Activated CD4-positive, alpha-beta T cell treated with anti-CD3 and anti-CD28 coated beads for 48 hours (primary cell): ENCODE measurements around the gene KIR2DL1.
"Not testable (repeated sequence)": the region's sequence is repeated elsewhere in the genome, so short reads cannot be mapped to it uniquely, and the experiment has no call there.

Source experiments
- DNase-seq: peaks from one replicate; pipeline ENCODE4 v3.0.0-alpha.2; 2020

The KIR2DL1 gene

DNA sequence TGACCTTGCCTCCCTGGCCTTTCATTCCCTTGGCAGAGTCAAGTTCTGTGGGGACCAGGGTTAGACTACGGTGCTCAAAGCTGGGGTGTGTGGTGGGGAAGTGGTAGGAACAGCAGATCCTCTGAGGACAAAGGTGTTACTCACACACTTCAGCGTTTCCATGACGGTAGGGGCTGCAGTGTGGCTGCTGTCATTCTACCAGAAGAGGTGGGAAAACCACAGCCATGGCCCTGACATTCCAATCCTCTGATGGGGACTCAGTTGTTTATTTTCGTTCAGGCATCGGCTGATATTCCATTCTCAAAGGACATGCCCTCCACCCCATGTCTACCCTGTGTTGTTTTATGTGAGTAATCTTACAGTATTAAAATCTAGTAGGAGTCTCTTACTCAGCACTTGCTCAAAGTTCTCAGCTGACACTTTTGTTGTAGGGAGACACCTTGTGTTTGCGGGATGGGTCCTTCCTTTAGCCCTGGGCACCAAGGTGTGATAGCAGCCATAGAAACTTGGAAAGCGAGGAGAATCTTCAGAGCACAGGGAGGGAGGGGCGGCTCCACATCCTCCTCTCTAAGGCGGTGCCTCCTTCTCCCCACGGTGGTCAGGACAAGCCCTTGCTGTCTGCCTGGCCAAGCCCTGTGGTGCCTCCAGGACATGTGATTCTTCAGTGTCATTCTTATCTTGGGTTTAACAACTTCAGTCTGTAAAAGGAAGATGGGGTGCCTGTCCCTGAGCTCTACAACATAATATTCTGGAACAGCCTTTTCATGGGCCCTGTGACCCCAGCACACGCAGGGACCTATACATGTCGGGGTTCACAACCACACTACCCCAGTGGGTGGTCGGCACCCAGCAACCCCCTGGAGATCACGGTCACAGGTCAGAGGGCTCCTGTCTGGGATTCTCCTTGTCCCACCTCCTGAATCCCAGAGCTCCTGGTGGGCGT lies 1.7 kb downstream of the KIR2DL1 start:
- DNase-seq = not testable (repeated sequence)

DNA sequence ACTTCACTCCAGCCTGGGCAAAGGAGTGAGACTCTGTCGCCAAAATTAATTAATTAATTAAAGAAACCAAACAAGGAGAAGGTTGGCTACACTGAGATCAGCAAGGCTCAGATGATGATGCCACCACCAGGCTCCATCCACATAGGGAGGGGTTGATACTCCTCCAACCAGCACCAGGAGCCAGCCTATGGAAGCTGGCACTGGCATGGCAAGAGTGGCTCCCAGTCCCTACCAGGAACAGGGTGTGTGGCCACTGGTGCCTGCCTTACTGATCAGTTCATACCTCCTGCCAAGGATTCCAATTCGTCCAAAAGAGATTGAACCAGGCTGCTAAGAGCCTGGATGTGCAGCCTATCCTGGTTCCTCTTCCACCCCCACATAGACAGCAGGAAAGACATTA lies 3.1 kb downstream of the KIR2DL1 start:
- not testable (repeated sequence) for DNase-seq

DNA sequence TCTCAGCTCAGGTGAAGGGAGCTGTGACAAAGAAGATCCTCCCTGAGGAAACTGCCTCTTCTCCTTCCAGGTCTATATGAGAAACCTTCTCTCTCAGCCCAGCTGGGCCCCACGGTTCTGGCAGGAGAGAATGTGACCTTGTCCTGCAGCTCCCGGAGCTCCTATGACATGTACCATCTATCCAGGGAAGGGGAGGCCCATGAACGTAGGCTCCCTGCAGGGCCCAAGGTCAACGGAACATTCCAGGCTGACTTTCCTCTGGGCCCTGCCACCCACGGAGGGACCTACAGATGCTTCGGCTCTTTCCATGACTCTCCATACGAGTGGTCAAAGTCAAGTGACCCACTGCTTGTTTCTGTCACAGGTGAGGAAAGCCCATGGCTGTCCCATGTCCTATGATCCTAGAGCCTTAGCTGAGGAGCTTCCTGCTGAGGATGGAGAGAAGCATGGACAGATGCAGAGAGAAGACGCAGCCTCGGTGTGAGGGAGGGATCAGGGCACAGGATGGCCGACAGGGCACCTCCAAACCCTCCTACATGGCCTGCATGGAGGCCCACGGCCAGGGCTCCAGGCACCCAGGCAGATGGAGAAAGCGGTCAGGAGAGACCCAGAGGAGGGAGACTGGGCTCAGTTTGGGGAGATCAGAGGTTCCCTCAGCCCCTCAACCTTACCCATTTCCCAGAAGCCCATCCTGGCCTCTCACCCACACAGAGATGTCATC lies 5.7 kb downstream of the KIR2DL1 start:
- not testable (repeated sequence) for DNase-seq

DNA sequence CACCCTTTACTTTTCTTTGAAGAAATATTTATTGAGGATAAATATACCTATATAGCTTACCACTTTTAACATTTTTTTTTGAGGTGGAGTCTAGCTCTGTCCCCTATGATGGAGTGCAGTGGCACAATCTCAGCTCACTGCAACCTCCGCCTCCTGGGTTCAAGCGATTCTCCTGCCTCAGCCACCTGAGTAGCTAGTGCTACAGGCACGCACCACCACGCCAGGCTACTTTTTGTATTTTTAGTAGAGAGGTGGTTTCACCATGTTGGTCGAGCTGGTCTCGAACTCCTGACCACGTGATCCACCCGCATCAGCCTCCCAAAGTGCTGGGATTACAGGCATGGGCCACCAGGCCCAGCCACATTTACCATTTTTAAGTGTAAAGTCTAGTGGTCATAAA lies 6.2 kb downstream of the KIR2DL1 start:
- not testable (repeated sequence) for DNase-seq

DNA sequence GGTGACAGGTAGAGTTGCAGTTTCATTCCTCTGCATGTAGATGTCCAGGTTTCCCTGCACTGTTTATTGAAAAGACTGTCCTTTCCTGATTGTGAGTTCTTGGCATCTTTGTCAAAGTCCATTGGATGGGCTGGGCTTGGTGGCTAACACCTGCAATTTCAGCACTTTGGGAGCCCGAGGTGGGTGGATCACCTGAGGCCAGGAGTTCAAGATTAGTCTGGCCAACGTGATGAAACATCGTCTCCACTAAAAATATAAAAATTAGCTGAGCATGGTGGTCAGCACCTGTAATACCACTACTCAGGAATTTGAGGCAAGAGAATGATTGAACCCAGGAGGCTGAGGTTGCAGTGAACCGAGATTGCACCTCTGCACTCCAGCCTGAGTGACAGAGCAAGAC lies 8.3 kb downstream of the KIR2DL1 start:
- not testable (repeated sequence) for DNase-seq

- not testable (repeated sequence) for DNase-seq
These were observed 9.3 kb downstream of the KIR2DL1 start for GRCh38 chr19:54778896-54779295.

GRCh38 chr19:54782916-54783315 lies 13.3 kb downstream of the KIR2DL1 start:
- not testable (repeated sequence) for DNase-seq

DNA sequence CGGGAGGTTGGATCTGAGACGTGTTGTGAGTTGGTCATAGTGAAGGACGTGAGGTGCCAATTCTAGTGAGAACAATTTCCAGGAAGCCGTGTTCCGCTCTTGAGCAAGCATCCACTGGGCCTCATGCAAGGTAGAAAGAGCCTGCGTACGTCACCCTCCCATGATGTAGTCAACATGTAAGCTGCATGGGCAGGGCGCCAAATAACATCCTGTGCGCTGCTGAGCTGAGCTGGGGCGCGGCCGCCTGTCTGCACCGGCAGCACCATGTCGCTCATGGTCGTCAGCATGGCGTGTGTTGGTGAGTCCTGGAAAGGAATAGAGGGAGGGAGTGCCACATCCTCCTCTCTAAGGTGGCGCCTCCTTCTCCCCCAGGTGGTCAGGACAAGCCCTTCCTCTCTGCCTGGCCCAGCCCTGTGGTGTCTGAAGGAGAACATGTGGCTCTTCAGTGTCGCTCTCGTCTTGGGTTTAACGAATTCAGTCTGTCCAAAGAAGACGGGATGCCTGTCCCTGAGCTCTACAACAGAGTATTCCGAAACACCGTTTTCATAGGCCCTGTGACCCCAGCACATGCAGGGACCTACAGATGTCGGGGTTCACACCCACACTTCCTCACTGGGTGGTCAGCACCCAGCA lies 16.6 kb downstream of the KIR2DL1 start:
- not testable (repeated sequence) for DNase-seq

GRCh38 chr19:54788154-54788553 lies 18.6 kb downstream of the KIR2DL1 start:
- DNase-seq = not testable (repeated sequence)

DNA sequence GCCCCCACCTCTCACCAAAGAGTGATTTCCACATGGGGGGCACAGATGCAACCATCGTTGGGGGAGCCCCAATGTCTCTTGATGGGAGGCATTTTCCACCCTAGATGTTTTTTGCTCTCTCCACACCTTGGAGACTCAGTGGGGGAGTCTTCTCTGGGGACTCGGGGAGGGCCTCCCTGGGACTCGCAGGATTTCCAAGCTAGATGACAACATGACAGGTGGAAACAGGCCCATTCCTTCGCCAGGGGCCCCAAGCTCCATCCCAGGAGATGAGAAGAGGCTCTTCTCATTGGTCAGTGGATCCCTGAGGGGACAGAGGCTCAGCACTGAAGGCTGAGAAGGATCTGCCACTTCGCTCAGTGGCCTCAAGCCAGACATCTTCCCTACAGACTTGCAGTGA lies 21.1 kb downstream of the KIR2DL1 start:
- DNase-seq = no peak

DNA sequence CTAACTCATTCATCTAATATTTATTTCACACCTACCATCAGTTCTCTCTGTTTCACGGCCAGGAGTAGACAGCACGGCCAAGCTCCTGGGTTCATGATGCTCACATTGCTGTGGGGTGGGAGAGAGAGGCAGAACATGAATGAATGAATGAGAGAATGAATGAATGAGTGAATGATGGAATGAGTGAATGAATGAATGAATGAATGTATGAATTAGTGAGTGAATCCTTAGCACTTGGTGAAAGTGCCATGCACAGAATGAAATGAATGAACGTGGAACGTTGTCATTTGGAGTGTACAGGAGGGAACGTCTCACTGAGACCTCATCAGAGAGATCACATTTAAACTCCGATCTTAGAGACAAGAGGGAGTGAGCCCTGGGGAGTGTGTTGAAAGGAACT lies 21.9 kb downstream of the KIR2DL1 start:
- DNase-seq = no peak

DNA sequence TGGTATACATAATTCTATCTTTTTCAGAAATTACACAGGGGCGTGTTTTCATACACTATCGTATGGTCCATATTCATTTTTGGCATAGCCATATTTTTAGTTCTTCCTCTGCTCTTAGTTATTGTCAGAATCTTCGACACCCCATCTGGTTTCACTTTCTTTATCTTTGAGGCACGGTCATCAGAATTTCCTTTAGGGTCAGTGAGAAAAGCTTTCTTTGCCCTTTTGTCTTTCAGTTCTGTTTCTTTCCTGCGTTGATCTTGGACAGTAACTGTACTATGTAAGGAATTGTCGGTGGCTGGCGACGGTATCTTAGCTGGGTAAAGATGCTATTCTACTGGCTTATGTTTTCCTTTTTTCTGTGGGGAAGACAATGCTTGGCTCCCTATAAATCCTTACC lies 23.2 kb downstream of the KIR2DL1 start:
- no peak for DNase-seq

- no peak for DNase-seq
These were observed 26.2 kb downstream of the KIR2DL1 start for GRCh38 chr19:54795758-54796157.

- DNase-seq = no peak
These were observed 33.8 kb downstream of the KIR2DL1 start, which contains the start of gene KIR2DL4 for GRCh38 chr19:54803410-54803809. TSS of gene KIR2DL4 (plus strand) at chr19:54803610. CDS start at chr19:54803652, 42 bp downstream.

DNA sequence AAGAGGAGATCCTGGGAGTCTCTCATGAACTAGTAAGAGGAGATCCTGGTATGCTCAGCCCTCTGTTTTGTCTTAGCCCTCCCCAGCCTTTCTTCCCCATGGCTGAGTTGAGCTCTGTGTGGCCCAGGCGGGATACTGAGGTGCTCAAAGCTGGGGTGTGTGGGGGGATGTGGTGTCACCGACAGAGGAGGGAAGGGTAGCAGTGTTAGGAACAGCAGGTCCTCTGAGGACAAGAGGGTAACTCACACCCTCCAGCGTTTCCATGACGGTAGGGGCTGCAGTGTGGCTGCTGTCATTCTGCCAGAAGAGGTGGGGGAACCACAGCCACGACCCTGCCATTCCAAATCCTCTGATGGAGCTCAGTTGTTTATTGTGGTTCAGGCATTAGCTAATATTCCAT lies 34.5 kb downstream of the KIR2DL1 start:
- no peak for DNase-seq

DNA sequence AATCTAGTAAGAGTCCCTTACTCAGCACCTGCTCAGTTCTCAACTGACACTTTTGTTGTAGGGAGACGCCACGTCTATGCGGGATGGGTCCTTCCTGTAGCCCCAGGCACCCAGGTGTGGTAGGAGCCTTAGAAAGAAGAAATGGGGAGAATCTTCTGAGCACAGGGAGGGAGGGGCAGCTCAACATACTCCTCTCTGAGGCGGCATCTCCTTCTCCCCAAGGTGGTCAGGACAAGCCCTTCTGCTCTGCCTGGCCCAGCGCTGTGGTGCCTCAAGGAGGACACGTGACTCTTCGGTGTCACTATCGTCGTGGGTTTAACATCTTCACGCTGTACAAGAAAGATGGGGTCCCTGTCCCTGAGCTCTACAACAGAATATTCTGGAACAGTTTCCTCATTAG lies 35.0 kb downstream of the KIR2DL1 start:
- no peak for DNase-seq

- DNase-seq = no peak
These were observed 36.3 kb downstream of the KIR2DL1 start for GRCh38 chr19:54805665-54806515.

DNA sequence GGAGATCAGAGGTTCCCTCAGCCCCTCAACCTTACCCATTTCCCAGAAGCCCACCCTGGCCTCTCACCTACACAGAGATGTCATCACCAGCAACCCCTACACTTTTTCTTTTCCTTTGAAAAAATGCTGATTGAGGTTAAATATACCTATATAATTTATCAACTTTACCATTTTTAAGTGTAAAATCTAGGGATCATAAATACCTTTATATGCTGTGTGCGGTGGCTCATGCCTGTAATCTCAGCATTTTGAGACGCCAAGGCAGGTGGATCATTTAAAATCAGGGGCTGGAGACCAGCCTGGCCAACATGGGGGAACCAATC lies 36.9 kb downstream of the KIR2DL1 start:
- no peak for DNase-seq

GRCh38 chr19:54814571-54814970 lies 45.0 kb downstream of the KIR2DL1 start:
- not testable (repeated sequence) for DNase-seq

GRCh38 chr19:54816251-54816650 lies 46.7 kb downstream of the KIR2DL1 start, which contains the start of gene KIR3DL1:
TSS of gene KIR3DL1 (plus strand) at chr19:54816468.
- DNase-seq = not testable (repeated sequence)

DNA sequence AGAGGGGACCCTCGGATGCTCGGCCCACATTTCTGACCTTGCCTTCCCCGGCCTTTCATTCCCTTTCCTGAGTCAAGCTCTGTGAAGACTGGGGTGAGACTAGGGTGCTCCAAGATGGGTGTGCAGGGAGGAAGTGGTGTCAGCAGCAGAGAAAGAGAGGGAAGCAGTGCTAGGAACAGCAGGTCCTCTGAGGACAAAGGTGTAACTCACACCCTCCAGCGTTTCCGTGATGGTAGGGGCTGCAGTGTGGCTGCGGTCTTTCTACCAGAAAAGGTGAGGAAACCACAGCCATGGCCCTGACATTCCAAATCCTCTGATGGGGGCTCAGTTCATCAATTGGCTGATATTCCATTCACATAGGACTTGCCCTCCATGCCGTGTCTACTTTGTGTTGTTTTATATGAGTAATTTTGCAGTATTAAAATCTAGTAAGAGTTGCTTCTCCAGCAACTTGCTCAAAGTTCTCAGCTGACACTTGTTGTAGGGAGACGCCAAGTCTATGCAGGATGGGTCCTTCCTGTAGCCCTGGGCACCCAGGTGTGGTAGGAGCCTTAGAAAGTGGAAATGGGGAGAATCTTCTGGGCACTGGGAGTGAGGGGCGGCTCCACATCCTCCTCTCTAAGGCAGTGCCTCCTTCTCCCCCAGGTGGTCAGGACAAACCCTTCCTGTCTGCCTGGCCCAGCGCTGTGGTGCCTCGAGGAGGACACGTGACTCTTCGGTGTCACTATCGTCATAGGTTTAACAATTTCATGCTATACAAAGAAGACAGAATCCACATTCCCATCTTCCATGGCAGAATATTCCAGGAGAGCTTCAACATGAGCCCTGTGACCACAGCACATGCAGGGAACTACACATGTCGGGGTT lies 48.3 kb downstream of the KIR2DL1 start:
- no peak for DNase-seq
